Loucy (cell line): Measurements from ENCODE around the gene FMN2.

Source experiments
- CTCF ChIP-seq: fragments of 200-600 bp; sonication (generic); conservative IDR thresholded peaks from 2 replicates; pipeline ENCODE4 v1.5.1; 2014; ENCODE audit warnings: mild to moderate bottlenecking, antibody characterized with exemption, low read length
- EZH2phosphoT487 ChIP-seq: fragments of 200-600 bp; IDR thresholded peaks from 2 replicates; pipeline ENCODE4 v1.6.1; 2018; ENCODE audit warnings: antibody characterized with exemption, mild to moderate bottlenecking, moderate library complexity, borderline replicate concordance

- TF ChIP-seq CTCF (no peak), EZH2phosphoT487 (no peak)
Measured at GRCh38 chr1:240234485-240235210, 143.0 kb downstream of the FMN2 start.
